GM12874 (cell line): ENCODE data around the gene OTUD7B.

Experiments
- TF ChIP-seq, protein P1 (sequence below): IDR thresholded peaks from 2 replicates; pipeline ENCODE4 v1.5.1; 2011; ENCODE audit warnings: low read depth, mild to moderate bottlenecking, control low read depth, low read length, moderate library complexity; ENCODE audit not compliant: insufficient read depth

The OTUD7B gene

DNA sequence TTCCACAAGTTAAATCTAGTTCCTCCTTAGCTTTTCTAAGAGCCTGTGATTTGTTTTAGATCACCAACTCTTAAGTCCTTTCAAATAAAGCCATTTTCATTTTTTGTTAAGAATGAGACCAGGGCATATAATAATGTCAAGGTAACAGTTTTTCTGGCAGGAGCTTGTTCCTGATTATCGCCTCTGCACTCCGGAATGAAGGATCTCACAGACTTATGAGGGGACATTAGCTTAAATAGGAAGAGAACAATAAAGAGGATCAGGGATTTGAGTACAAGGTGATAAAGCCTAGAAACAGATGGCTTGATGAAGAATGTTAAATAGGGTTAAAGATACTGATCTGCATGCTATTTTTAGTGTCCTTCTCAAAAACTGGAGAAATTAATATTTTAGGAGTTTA is 13.6 kb upstream of the OTUD7B start:
- TF ChIP-seq, protein P1, sequence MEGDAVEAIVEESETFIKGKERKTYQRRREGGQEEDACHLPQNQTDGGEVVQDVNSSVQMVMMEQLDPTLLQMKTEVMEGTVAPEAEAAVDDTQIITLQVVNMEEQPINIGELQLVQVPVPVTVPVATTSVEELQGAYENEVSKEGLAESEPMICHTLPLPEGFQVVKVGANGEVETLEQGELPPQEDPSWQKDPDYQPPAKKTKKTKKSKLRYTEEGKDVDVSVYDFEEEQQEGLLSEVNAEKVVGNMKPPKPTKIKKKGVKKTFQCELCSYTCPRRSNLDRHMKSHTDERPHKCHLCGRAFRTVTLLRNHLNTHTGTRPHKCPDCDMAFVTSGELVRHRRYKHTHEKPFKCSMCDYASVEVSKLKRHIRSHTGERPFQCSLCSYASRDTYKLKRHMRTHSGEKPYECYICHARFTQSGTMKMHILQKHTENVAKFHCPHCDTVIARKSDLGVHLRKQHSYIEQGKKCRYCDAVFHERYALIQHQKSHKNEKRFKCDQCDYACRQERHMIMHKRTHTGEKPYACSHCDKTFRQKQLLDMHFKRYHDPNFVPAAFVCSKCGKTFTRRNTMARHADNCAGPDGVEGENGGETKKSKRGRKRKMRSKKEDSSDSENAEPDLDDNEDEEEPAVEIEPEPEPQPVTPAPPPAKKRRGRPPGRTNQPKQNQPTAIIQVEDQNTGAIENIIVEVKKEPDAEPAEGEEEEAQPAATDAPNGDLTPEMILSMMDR, result no peak

DNA sequence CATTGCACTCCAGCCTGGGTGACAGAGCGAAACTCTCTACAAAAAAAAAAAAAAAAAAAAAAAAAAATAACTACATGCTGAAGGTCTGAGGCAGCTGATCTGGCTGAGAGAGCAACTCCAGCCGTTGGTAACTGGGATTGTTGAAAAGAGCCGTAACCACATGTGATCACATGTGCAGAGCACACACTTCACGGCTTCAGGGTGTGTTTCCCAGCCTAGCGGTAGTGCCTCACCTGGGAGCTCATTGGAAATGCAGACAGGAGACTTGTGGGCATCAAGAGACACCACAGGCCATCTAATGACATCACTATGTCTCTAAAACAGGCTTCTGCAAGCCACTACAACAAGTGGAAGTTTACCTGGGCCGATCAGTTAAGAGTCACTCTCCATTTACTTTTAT is 11.8 kb upstream of the OTUD7B start:
- TF ChIP-seq, protein P1, result no peak

DNA sequence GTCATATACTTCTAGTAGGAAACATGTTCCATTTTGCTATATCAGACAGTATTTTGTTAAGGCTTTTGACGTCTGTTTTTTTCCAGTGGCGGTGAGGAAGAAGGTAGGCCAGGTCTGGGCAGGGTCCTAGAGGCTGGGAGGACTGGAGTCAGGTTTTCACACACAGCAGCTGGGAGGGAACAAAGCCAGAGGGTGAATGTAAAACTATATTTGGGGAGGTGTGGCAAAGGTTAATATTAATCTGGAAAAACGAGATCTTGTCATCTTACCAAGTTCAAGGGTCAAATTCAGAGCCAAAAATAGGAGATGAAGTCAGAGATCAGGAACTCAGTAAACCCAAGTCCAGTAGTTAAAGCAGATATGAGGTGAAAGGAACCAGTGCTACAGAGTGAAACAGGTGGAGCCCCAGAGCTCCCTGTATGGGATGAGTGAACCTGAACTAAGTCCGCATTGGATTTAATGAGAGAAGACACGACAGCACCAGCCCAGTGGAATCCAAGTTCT is 10.7 kb upstream of the OTUD7B start:
- TF ChIP-seq, protein P1, result no peak

DNA sequence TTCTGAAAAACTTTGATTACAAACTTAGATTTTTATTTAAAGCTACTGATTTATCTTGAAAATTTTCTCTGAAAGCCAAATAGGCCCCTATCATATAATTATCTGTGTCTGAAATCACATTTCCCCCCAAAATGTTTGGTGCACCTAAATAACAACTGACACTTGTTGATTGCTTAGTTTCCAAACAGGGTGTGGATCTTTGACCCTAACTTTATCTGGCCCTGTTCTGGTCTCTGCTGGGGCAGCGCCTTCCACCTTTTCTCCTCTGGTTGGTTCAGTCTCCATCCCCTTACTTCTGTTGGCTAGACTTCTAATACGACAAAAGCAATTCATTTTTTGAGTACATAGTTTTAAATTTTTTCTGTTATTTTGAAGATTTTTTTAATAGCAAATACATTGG is 10.2 kb upstream of the OTUD7B start:
- TF ChIP-seq, protein P1, result no peak

DNA sequence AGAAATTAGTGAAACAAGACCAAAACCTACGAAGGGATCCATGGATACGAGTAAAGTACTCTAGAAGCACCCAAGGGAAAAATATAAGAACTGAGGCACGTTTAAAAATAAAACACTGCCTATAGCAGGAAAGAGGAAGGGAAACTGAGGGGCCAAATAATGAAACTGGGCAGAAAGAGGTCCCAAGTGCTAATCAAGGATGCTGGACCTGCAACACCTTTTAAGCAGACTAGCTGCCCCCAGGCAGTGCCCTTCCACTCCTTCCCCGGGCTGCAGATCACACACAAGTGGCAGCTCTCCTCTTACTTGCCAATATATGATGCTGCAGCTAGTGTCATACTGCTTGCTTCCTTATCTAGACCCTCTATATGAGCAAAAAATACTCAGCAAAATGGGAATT is 7.6 kb upstream of the OTUD7B start:
- TF ChIP-seq, protein P1, result no peak

DNA sequence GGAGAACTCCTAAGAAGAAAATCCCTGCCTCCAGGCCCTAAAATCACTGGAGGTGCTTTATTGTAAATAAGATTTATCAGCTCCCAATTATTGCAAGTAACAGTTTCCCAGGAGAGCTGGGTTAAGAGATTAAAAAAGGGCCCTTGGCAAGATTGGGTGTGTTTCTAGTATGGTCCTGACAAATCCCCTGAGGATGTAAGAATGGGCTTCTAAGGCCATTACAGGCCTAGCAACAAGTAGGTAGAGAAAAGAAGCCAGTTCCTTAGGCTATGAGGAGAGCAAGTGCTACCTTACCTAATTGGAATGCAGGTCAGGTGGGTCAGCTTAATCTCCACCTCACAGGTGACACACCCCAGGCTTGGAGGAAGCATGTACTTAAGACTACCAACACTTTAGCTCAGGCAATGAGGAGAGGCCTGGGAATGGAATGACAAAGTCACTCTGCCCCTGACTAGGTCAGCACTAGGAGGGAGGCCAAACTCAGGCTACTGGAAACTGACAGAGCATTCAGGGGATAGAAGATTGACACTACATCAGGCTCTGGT is 6.8 kb upstream of the OTUD7B start:
- TF ChIP-seq, protein P1, result no peak

DNA sequence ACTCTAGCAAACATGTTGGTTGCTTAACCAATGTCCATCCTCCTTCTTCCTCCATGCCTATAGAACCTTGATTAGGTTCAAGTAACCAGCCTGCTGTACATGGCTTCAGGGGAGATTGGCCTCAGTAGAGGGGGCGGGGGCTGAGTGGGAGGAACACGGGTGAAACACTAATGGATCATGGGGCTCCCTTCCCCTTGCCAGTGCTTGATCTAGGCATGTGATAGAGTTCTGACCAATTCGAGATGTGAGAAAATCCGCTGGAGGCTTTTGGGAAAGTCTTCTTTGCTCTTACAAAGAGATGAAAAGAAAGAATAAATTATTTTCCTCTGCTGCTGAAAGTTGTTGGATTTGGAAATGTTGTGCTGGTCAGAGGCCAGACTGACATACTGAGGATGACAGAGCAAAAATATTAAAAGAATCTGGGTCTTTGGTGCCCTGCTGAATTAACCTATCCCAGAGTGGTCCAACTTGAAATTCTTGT is 5.2 kb upstream of the OTUD7B start:
- TF ChIP-seq, protein P1, result no peak

DNA sequence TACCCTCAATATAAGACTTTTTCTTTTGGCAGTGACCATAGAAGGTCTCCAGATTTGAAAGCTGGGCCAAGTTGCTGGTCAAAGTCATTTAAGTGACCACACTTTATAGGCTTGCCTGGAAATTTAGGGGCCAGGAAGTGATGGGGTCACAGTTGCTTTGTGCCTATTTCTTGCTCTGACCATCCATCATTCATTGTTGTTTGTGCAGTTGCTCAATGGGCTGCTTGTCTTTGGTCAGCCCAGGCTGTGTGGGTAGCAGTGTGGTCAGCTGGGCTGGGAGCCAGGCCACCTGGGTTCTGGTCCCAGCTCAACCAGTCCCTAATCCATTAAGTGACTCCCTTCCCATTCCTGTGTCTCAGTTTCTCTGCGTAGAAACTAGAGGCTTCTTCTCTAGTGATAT is 2.1 kb upstream of the OTUD7B start:
- TF ChIP-seq, protein P1, result no peak
